Calu3 (cell line): Measurements from ENCODE around the gene TMEM221. TPM values are rescaled to one million over a fixed set of nuclear protein-coding genes. Genes with fewer than 3 reads are reported as not detected.

Experiments
- BruUV-seq: library from RNA; stranded (reverse); fragments of 400-500 nt; replicated peaks from 2 replicates; lab custom pipeline; 2021; lab: Mats Ljungman, UMichigan
- CTCF ChIA-PET: fragments of 300-600 bp; sonication (Branson Sonifier 250); formaldehyde crosslinking; loops from one replicate; lab custom pipeline; 2022; ENCODE audit warnings: antibody characterized with exemption; lab: Charles Lee
- DNase-seq: peaks from one replicate; pipeline ENCODE4 v3.0.0; 2022
- H3K27ac Mint-ChIP-seq: one replicate; pipeline ENCODE4 v1.8.0; 2022; ENCODE audit warnings: mixed read lengths; ENCODE audit not compliant: unreplicated experiment
- H3K27me3 Mint-ChIP-seq: one replicate; pipeline ENCODE4 v1.8.0; 2022; ENCODE audit warnings: mixed read lengths; ENCODE audit not compliant: unreplicated experiment
- H3K36me3 Mint-ChIP-seq: one replicate; pipeline ENCODE4 v1.8.0; 2022; ENCODE audit warnings: mild to moderate bottlenecking, moderate library complexity, mixed read lengths; ENCODE audit not compliant: insufficient read depth, unreplicated experiment
- H3K4me1 Mint-ChIP-seq: one replicate; pipeline ENCODE4 v1.8.0; 2022; ENCODE audit warnings: mild to moderate bottlenecking, low read depth, mixed read lengths; ENCODE audit not compliant: unreplicated experiment
- H3K4me3 Mint-ChIP-seq: one replicate; pipeline ENCODE4 v1.8.0; 2022; ENCODE audit warnings: mild to moderate bottlenecking, low read depth, moderate library complexity, mixed read lengths; ENCODE audit not compliant: unreplicated experiment
- H3K9me3 Mint-ChIP-seq: one replicate; pipeline ENCODE4 v1.8.0; 2022; ENCODE audit warnings: low read depth, mixed read lengths; ENCODE audit not compliant: unreplicated experiment
- intact Hi-C: fragments of 100-400 bp; cut with micrococcal nuclease; formaldehyde crosslinking; loops from one replicate; pipeline ENCODE4 v1.10.0; 2022; ENCODE audit not compliant: unreplicated experiment
- total RNA-seq: library from RNA; stranded (reverse); gene quantifications from 2 replicates; pipeline ENCODE4 v1.2.3, GENCODE V29; 2022
- TF ChIP-seq, protein P1 (sequence below): fragments of 200-600 bp; IDR thresholded peaks from one replicate; pipeline ENCODE4 v1.8.0; 2022; ENCODE audit warnings: antibody characterized with exemption; ENCODE audit not compliant: unreplicated experiment

The TMEM221 gene
- total RNA-seq, 1 experiment from 2014 or later: 0.59 TPM

DNA sequence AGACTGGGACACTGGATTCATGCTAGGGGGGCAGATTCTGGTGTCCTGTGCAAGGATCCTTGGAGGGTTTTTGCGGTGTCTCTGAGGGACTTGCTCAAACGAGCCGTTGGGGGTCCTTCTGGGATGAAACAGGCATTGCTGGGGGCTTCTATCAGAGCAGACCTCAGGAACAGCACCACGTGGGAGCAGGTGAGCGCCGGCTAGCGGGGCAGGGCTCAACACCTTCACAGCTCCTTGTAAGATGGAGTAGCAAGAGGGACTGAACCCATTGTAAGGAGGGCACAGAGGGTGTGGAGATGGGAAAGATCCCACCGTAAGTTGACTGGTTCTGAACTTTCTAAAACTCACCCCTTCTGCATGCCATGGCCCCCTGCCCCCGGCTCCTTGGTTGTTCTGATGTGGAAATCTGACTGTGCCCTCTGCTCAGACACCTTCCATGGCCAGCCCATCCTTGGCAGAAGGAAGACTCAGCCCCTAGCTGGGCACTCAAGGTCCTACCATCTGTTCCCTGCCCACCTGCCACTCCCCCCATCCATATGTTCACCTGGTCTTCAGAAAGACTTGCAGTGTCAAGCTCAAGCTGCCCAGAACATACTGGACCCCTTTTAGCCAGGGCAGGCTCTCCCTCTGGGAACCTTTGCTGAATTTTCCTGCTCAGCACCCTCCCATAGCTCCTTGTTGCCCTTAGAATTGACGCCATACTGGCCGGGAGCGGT is 23.1 kb upstream of the TMEM221 start:
- Mint-ChIP-seq H3K36me3 (peaks cover 60% of the 10 kb centered on the region), H3K27ac (peak overlapping the region; percentile 59), H3K4me3 (peak overlapping the region; percentile 81), H3K27me3 (no peaks in the 10 kb centered on the region), H3K9me3 (no peaks in the 10 kb centered on the region), H3K4me1 (peaks cover 18% of the 10 kb centered on the region)
- TF ChIP-seq, protein P1, sequence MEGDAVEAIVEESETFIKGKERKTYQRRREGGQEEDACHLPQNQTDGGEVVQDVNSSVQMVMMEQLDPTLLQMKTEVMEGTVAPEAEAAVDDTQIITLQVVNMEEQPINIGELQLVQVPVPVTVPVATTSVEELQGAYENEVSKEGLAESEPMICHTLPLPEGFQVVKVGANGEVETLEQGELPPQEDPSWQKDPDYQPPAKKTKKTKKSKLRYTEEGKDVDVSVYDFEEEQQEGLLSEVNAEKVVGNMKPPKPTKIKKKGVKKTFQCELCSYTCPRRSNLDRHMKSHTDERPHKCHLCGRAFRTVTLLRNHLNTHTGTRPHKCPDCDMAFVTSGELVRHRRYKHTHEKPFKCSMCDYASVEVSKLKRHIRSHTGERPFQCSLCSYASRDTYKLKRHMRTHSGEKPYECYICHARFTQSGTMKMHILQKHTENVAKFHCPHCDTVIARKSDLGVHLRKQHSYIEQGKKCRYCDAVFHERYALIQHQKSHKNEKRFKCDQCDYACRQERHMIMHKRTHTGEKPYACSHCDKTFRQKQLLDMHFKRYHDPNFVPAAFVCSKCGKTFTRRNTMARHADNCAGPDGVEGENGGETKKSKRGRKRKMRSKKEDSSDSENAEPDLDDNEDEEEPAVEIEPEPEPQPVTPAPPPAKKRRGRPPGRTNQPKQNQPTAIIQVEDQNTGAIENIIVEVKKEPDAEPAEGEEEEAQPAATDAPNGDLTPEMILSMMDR: no peak
- CTCF ChIA-PET: interaction anchor here (0.5 to 1.3 kb wide), 3 partner anchors 24 to 388 kb away, joined by 3 to 7 read pairs (median 3); partner anchors contain the start of gene PGLS
- DNase-seq: no peak
- intact Hi-C loops: no loop called here
- BruUV-seq: TSS peak; percentile 21

DNA sequence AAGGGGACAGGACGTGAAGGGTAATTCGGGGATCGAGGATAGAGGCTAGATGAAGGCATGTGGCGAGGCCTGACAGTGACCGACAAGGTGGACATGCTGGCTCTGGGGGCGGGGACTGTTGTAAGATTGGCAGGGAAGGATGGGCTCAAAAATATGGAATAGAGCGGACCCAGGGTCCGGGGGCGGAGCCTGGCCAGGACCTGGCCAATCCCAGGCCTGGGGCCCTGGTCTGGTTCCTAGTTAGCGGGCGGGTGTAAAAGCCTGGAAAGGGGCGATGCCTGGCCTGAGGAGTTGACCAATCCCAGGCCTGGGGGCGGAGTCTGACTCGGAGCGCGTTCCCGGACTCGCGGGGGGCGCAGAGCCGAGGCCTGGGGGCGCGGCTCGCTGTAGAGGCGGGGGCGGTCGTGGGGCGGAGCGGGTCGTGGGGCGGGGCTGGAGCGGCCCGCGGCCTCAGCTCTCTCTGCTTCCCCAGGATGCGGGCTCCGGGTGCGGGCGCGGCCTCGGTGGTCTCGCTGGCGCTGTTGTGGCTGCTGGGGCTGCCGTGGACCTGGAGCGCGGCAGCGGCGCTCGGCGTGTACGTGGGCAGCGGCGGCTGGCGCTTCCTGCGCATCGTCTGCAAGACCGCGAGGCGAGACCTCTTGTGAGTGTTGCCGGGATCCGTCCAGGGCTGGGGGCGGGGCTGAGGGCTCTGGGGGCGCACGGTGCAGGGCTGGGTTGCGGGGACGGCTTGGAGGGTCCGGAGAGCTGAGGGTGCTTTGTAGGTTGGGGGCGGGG is 21.8 kb upstream of the TMEM221 start, which contains the start of gene SLC27A1:
TSS of gene SLC27A1 (plus strand) at position 457 of the 774 bp plus-strand sequence. CDS start at position 474, 17 bp downstream.
- intact Hi-C loops: no loop called here
- Mint-ChIP-seq H3K27me3 (no peaks in the 10 kb centered on the region), H3K9me3 (no peaks in the 10 kb centered on the region), H3K36me3 (peaks cover 53% of the 10 kb centered on the region), H3K4me1 (peaks cover 18% of the 10 kb centered on the region), H3K27ac (peak within 1 kb of the TSS; percentile 59), H3K4me3 (peak within 1 kb of the TSS; percentile 81)
- TF ChIP-seq, protein P1: no peak
- CTCF ChIA-PET: interaction anchor here (1.0 to 1.3 kb wide), 2 partner anchors 26 to 41 kb away, joined by 3 to 7 read pairs; partner anchors contain the start of gene PGLS
- no TSS peak for BruUV-seq
- DNase-seq: peak; percentile 97

DNA sequence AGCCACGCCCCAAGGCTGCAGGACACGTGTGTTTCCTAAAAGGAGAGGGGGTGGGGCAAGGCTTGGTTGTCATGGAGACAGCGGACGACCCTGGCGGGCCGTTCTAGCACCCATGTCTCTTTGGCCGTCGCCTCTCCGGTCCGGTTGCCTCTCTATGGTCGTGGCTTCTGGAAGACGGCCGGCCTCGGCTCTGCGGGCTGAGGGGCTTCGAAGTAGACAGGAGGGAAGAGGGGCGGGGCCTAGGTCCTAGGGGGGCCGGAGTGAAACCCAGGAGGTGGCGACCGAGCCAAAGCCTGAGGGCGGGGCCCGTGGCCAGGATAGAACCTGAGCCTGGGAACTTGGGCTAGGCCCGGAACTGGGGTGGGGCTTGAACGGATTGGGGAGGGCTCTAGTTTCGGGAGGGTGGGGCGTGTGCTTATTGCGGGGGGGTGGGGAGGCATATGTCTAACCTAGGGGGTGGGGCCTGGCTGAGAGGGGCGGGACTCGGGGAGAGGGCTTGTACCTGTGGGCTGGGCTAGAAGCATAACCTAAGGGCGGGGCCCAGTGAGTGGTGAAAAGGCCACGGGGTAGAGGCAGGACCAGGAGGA is 21.1 kb upstream of the TMEM221 start:
- no TSS peak for BruUV-seq
- CTCF ChIA-PET: no interaction called here
- H3K36me3 Mint-ChIP-seq: peaks cover 53% of the 10 kb centered on the region
- H3K4me3 Mint-ChIP-seq: peak overlapping the region; percentile 81
- TF ChIP-seq, protein P1: no peak
- peak overlapping the region; percentile 24 for H3K27ac Mint-ChIP-seq
- intact Hi-C loops: no loop called here
- DNase-seq: peak; percentile 91
- peaks cover 18% of the 10 kb centered on the region for H3K4me1 Mint-ChIP-seq
- no peaks in the 10 kb centered on the region for H3K9me3 Mint-ChIP-seq
- no peaks in the 10 kb centered on the region for H3K27me3 Mint-ChIP-seq

GRCh38 chr19:17469092-17469480 is 20.6 kb upstream of the TMEM221 start:
- H3K36me3 Mint-ChIP-seq: peaks cover 53% of the 10 kb centered on the region
- H3K4me1 Mint-ChIP-seq: peaks cover 18% of the 10 kb centered on the region
- no TSS peak for BruUV-seq
- peak overlapping the region; percentile 24 for H3K27ac Mint-ChIP-seq
- H3K4me3 Mint-ChIP-seq: peak overlapping the region; percentile 81
- intact Hi-C loops: no loop called here
- H3K9me3 Mint-ChIP-seq: no peaks in the 10 kb centered on the region
- TF ChIP-seq, protein P1: no peak
- CTCF ChIA-PET: interaction anchor here (0.6 kb wide), 1 partner anchor 25 kb away, joined by 4 read pairs; no protein-coding TSS in a partner anchor
- DNase-seq: no peak
- no peaks in the 10 kb centered on the region for H3K27me3 Mint-ChIP-seq
